ENCODE measurements around the gene MAGI2.

- TF ChIP-seq, protein P1, sequence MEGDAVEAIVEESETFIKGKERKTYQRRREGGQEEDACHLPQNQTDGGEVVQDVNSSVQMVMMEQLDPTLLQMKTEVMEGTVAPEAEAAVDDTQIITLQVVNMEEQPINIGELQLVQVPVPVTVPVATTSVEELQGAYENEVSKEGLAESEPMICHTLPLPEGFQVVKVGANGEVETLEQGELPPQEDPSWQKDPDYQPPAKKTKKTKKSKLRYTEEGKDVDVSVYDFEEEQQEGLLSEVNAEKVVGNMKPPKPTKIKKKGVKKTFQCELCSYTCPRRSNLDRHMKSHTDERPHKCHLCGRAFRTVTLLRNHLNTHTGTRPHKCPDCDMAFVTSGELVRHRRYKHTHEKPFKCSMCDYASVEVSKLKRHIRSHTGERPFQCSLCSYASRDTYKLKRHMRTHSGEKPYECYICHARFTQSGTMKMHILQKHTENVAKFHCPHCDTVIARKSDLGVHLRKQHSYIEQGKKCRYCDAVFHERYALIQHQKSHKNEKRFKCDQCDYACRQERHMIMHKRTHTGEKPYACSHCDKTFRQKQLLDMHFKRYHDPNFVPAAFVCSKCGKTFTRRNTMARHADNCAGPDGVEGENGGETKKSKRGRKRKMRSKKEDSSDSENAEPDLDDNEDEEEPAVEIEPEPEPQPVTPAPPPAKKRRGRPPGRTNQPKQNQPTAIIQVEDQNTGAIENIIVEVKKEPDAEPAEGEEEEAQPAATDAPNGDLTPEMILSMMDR (IDR thresholded peaks at IDR 0.05; ENCODE audit: insufficient read depth, low read length, poor library complexity, severe bottlenecking): no peak
- TF ChIP-seq EZH2phosphoT487 (conservative IDR thresholded peaks at IDR 0.05; ENCODE audit: low read length): no peak
Observed at GRCh38 chr7:78558566-78558965, 894.9 kb downstream of the MAGI2 start.
